HepG2 (cell line): ENCODE data around the gene INPP5E. TPM values are rescaled to one million over a fixed set of nuclear protein-coding genes. Genes with fewer than 3 reads are reported as not detected.

Experiments used
- ARNTL ChIP-seq: sonication (generic); formaldehyde crosslinking; IDR thresholded peaks from 2 replicates; pipeline ENCODE4 v1.4.0; 2020; ENCODE audit warnings: mild to moderate bottlenecking, missing genetic modification reagents
- DR1 ChIP-seq: sonication (generic); formaldehyde crosslinking; IDR thresholded peaks from 2 replicates; pipeline ENCODE4 v1.8.0; 2021; ENCODE audit warnings: mild to moderate bottlenecking, missing genetic modification reagents, inconsistent platforms
- FOXK2 ChIP-seq: fragments of 450-650 bp; IDR thresholded peaks from 2 replicates; pipeline ENCODE4 v1.6.1; 2016
- JDP2 ChIP-seq: sonication (generic); formaldehyde crosslinking; IDR thresholded peaks from 2 replicates; pipeline ENCODE4 v1.8.1; 2022; ENCODE audit warnings: missing genetic modification reagents, borderline replicate concordance
- MBNL3 ChIP-seq: fragments of 250-450 bp; sonication (Bioruptor Pico); conservative IDR thresholded peaks from 2 replicates; pipeline ENCODE4 v1.8.0; 2022; ENCODE audit warnings: mild to moderate bottlenecking, inconsistent platforms
- NFE2 ChIP-seq: sonication (generic); formaldehyde crosslinking; IDR thresholded peaks from 2 replicates; pipeline ENCODE4 v1.4.0; 2020; ENCODE audit warnings: missing genetic modification reagents
- RNF219 ChIP-seq: sonication (generic); formaldehyde crosslinking; IDR thresholded peaks from 2 replicates; pipeline ENCODE4 v1.5.0; 2020; ENCODE audit warnings: mild to moderate bottlenecking, missing genetic modification reagents
- SALL1 ChIP-seq: sonication (generic); formaldehyde crosslinking; IDR thresholded peaks from 2 replicates; pipeline ENCODE4 v1.8.0; 2022; ENCODE audit warnings: mild to moderate bottlenecking, missing genetic modification reagents
- SKI ChIP-seq: fragments of 450-650 bp; IDR thresholded peaks from one replicate; pipeline ENCODE4 v1.6.1; 2018; ENCODE audit warnings: mild to moderate bottlenecking; ENCODE audit not compliant: partially characterized antibody
- TAF1 ChIP-seq: sonication (generic); formaldehyde crosslinking; IDR thresholded peaks from 2 replicates; pipeline ENCODE4 v1.4.0; 2020; ENCODE audit warnings: missing genetic modification reagents
- TBL1XR1 ChIP-seq: fragments of 150-350 bp; IDR thresholded peaks from 2 replicates; pipeline ENCODE4 v1.6.1; 2014; ENCODE audit warnings: borderline replicate concordance, low read length; ENCODE audit not compliant: partially characterized antibody
- ZNF17 ChIP-seq: sonication (generic); formaldehyde crosslinking; IDR thresholded peaks from 2 replicates; pipeline ENCODE4 v1.5.0; 2020; ENCODE audit warnings: mild to moderate bottlenecking, missing genetic modification reagents
- ZNF335 ChIP-seq: sonication (generic); formaldehyde crosslinking; IDR thresholded peaks from 2 replicates; pipeline ENCODE4 v1.4.0; 2020; ENCODE audit warnings: missing genetic modification reagents
- ZNF407 ChIP-seq: sonication (generic); formaldehyde crosslinking; IDR thresholded peaks from one replicate; pipeline ENCODE4 v1.5.1; 2020; ENCODE audit warnings: mild to moderate bottlenecking, missing genetic modification reagents; ENCODE audit errors: not compliant biosample characterization
- ZNF580 ChIP-seq: IDR thresholded peaks from 2 replicates; pipeline ENCODE4 v1.6.1; 2016; ENCODE audit warnings: low read depth, borderline replicate concordance
- ZNF614 ChIP-seq: IDR thresholded peaks from 2 replicates; pipeline ENCODE4 v1.6.1; 2018; ENCODE audit warnings: missing biosample characterization, missing genetic modification reagents, inconsistent platforms, borderline replicate concordance
- ZNF703 ChIP-seq: sonication (generic); formaldehyde crosslinking; IDR thresholded peaks from 2 replicates; pipeline ENCODE4 v1.5.1; 2020; ENCODE audit warnings: missing genetic modification reagents, mild to moderate bottlenecking, moderate library complexity, borderline replicate concordance
- ZSCAN12 ChIP-seq: sonication (generic); formaldehyde crosslinking; IDR thresholded peaks from 2 replicates; pipeline ENCODE4 v1.9.0; 2021; ENCODE audit warnings: mild to moderate bottlenecking, missing genetic modification reagents
- polyA plus RNA-seq, 8 experiments: library from polyadenylated mRNA; depleted of rRNA in 3 of 8; stranded (reverse) in 7 of 8; unstranded in 1 of 8; fragments of >200 nt; fragmentation: Illumina TruSeq in 4 of 8; extraction: Trizol in 4 of 8; gene quantifications; 2 replicates each; pipeline versions ENCODE4 v1.2.1 to v1.2.3, GENCODE V29; 2011 to 2016; ENCODE audit warnings: low read depth in 4 of 8, missing spikeins in 1 of 8, mixed read lengths in 1 of 8; ENCODE audit not compliant: insufficient read depth in 1 of 8
- total RNA-seq, 5 experiments: library from RNA; depleted of rRNA; stranded (reverse); fragments of >200 nt; fragmentation: Illumina TruSeq; extraction: Trizol; gene quantifications; 2 replicates each; pipeline ENCODE4 v1.2.3, GENCODE V29; 2016; ENCODE audit warnings: low read depth in 1 of 5

Gene INPP5E
- total and polyA plus RNA-seq, 2 of the 13 experiments (the other 11 are each of a cell fraction or from before 2014, with no cell fraction given) = 5.5 TPM

DNA sequence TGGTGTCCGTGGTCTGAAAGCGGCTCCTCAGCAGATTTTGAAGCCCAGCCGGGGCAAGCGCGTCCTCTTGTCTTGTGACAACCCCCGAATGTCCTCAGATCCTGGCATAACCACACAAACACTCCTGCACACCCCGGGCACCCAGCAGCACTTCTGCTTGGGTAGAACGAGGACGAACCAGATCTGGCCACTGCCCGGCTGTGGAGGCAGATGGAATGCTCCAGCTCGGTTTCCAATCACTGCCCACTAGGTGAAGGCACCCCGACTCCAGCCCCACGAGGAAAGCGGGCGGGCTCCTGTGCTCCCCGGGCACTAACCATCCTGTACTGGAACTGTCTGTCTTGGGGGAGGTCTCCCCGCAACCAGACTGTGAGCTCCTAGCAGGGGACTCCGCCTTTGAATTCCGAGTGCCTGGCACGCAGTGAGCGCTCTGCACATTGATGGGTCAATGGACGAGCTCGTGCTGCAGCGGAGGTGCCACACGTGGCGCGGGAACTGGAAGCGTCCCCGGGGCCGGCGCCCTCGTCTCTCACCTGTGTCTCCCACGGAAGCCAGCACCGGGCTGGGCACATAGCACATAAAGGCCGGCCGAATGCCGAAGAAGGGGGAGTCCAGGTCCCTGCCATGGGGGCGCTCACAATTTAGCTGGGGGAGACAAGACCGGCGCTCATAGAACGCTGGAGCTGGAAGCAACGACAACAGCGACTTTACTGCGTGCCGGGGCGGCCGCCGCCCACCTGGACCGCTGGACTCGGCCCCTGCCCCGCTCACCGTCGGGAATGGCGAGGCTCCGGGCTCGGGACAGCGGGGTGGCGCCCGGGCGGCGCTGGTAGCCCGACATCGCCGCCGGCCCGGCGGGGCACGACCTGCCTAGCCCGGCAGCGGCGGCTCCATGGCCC, 29.8 kb downstream of the INPP5E start (continued):
- TF ChIP-seq ZNF407 (CRISPR knock-in tag) (no peak), ZNF17 (no peak), ARNTL (CRISPR knock-in tag) (no peak), RNF219 (CRISPR knock-in tag) (no peak), NFE2 (CRISPR knock-in tag) (no peak), ZNF580 (no peak), ZNF335 (CRISPR knock-in tag) (no peak), SALL1 (CRISPR knock-in tag) (peak; percentile 26; the same call in 1 of the 2 replicates), TAF1 (CRISPR knock-in tag) (no peak), SKI (no peak), JDP2 (CRISPR knock-in tag) (no peak), FOXK2 (no peak), ZSCAN12 (CRISPR knock-in tag) (peak; percentile 68; the same call in 1 of the 2 replicates), MBNL3 (CRISPR knock-in tag) (no peak), TBL1XR1 (no peak), ZNF614 (CRISPR knock-in tag) (no peak), DR1 (no peak; the same call in 1 of the 2 replicates), ZNF703 (CRISPR knock-in tag) (no peak)
